GM08714 (cell line): Measurements from ENCODE around the gene AGGF1.
"Not testable (repeated sequence)": the region's sequence is repeated elsewhere in the genome, so short reads cannot be mapped to it uniquely, and the experiment has no call there.

Source experiments
- H3K4me3 ChIP-seq: fragments of 200-500 bp; sonication (Bioruptor generic); 2 replicates; pipeline ENCODE4 v1.5.1; 2014; ENCODE audit warnings: mild to moderate bottlenecking, low read length, inconsistent platforms
- ZNF274 ChIP-seq: IDR thresholded peaks from 2 replicates; pipeline ENCODE4 v1.6.1; 2012; ENCODE audit warnings: mild to moderate bottlenecking, low read depth, low read length

AGGF1 gene

GRCh38 chr5:77030097-77031071 is at the start of gene AGGF1:
TSS of gene AGGF1 (plus strand) at chr5:77030404. CDS start at chr5:77030767, 363 bp downstream.
- peak within 1 kb of the TSS; percentile 96 for H3K4me3 ChIP-seq
- TF ChIP-seq ZNF274: no peak

- TF ChIP-seq ZNF274: no peak
- H3K4me3 ChIP-seq: no peak overlapping the region
These were observed 49.6 kb upstream of the AGGF1 start for GRCh38 chr5:76980518-76981144.

GRCh38 chr5:76982450-76982849 is 47.8 kb upstream of the AGGF1 start:
- H3K4me3 ChIP-seq: no peak overlapping the region
- TF ChIP-seq ZNF274: no peak

GRCh38 chr5:76983468-76983867 is 46.7 kb upstream of the AGGF1 start:
- no peak for TF ChIP-seq ZNF274

GRCh38 chr5:76986825-76987526 is 43.2 kb upstream of the AGGF1 start:
- no peak for TF ChIP-seq ZNF274
- H3K4me3 ChIP-seq: no peak overlapping the region

More at GRCh38 chr5:76983468-76983867, 46.7 kb upstream of the AGGF1 start:
- H3K4me3 ChIP-seq: no peak overlapping the region

- no peak overlapping the region for H3K4me3 ChIP-seq
- no peak for TF ChIP-seq ZNF274
These were observed 39.2 kb upstream of the AGGF1 start for GRCh38 chr5:76990899-76991459.

- H3K4me3 ChIP-seq: not testable (repeated sequence)
These were observed 36.8 kb upstream of the AGGF1 start for GRCh38 chr5:76993436-76993835.

GRCh38 chr5:76994337-76994736 is 35.9 kb upstream of the AGGF1 start:
- TF ChIP-seq ZNF274: no peak
- no peak overlapping the region for H3K4me3 ChIP-seq

- H3K4me3 ChIP-seq: not testable (repeated sequence)
These were observed 32.0 kb upstream of the AGGF1 start for GRCh38 chr5:76998251-76998650.

- no peak overlapping the region for H3K4me3 ChIP-seq
- TF ChIP-seq ZNF274: no peak
These were observed 30.8 kb upstream of the AGGF1 start for GRCh38 chr5:76999451-76999850.

- H3K4me3 ChIP-seq: no peak overlapping the region
- no peak for TF ChIP-seq ZNF274
These were observed 27.0 kb upstream of the AGGF1 start for GRCh38 chr5:77003246-77003645.

- no peak for TF ChIP-seq ZNF274
- no peak overlapping the region for H3K4me3 ChIP-seq
These were observed 24.1 kb upstream of the AGGF1 start for GRCh38 chr5:77006124-77006523.

- no peak for TF ChIP-seq ZNF274
- H3K4me3 ChIP-seq: no peak overlapping the region
These were observed 21.8 kb upstream of the AGGF1 start for GRCh38 chr5:77008413-77008812.

- no peak overlapping the region for H3K4me3 ChIP-seq
- TF ChIP-seq ZNF274: no peak
These were observed 20.0 kb upstream of the AGGF1 start for GRCh38 chr5:77010243-77010642.
